CD4-positive, alpha-beta T cell treated with Interleukin-12 subunit alpha and Interleukin-12 subunit beta, for 1 hour (primary cell): ENCODE data around the gene VNN1.
"Not testable (repeated sequence)": the region's sequence is repeated elsewhere in the genome, so short reads cannot be mapped to it uniquely, and the experiment has no call there.

ENCODE experiments used
- DNase-seq: peaks from one replicate; pipeline ENCODE4 v3.0.0-alpha.2; 2020

Gene VNN1

GRCh38 chr6:132719736-132720448 lies 6.0 kb upstream of the VNN1 start:
- no peak for DNase-seq

GRCh38 chr6:132715881-132716637 lies 2.2 kb upstream of the VNN1 start:
- no peak for DNase-seq

GRCh38 chr6:132715204-132715603 lies 1.3 kb upstream of the VNN1 start:
- no peak for DNase-seq

GRCh38 chr6:132714160-132714559 lies 305 bp upstream of the VNN1 start:
- DNase-seq: no peak

- no peak for DNase-seq
Observed at GRCh38 chr6:132712366-132712765, 1.5 kb downstream of the VNN1 start.

- DNase-seq: no peak
Observed at GRCh38 chr6:132708771-132709170, 5.1 kb downstream of the VNN1 start.

- no peak for DNase-seq
Observed at GRCh38 chr6:132708002-132708401, 5.9 kb downstream of the VNN1 start.

- not testable (repeated sequence) for DNase-seq
Observed at GRCh38 chr6:132706756-132707155, 7.1 kb downstream of the VNN1 start.

- DNase-seq: no peak
Observed at GRCh38 chr6:132703936-132704335, 9.9 kb downstream of the VNN1 start.

GRCh38 chr6:132698608-132699007 lies 15.2 kb downstream of the VNN1 start:
- DNase-seq: no peak

- no peak for DNase-seq
Observed at GRCh38 chr6:132695773-132696172, 18.1 kb downstream of the VNN1 start.

GRCh38 chr6:132693478-132693877 lies 20.4 kb downstream of the VNN1 start:
- no peak for DNase-seq

- no peak for DNase-seq
Observed at GRCh38 chr6:132690678-132691077, 23.2 kb downstream of the VNN1 start.

- no peak for DNase-seq
Observed at GRCh38 chr6:132687306-132687705, 26.5 kb downstream of the VNN1 start.

GRCh38 chr6:132686531-132686930 lies 27.3 kb downstream of the VNN1 start:
- DNase-seq: no peak

GRCh38 chr6:132685009-132685408 lies 28.8 kb downstream of the VNN1 start:
- DNase-seq: no peak

- no peak for DNase-seq
Observed at GRCh38 chr6:132684272-132684671, 29.6 kb downstream of the VNN1 start.

GRCh38 chr6:132683543-132683942 lies 30.3 kb downstream of the VNN1 start:
- DNase-seq: no peak

- DNase-seq: not testable (repeated sequence)
Observed at GRCh38 chr6:132679094-132679493, 34.8 kb downstream of the VNN1 start.

GRCh38 chr6:132675749-132676148 lies 38.1 kb downstream of the VNN1 start:
- DNase-seq: no peak

- no peak for DNase-seq
Observed at GRCh38 chr6:132675002-132675401, 38.9 kb downstream of the VNN1 start.

- no peak for DNase-seq
Observed at GRCh38 chr6:132673376-132674094, 40.3 kb downstream of the VNN1 start.

- no peak for DNase-seq
Observed at GRCh38 chr6:132671295-132671694, 42.6 kb downstream of the VNN1 start.
